Liver (tissue), 3 donors: Measurements from ENCODE around the gene MYLIP.

Experiments
- ATF3 ChIP-seq: IDR thresholded peaks from 2 replicates; pipeline ENCODE4 v1.6.1; 2016; ENCODE audit warnings: antibody characterized with exemption
- CTCF ChIP-seq: fragments of 150-350 bp; IDR thresholded peaks from 2 replicates; pipeline ENCODE4 v1.5.1; 2017; ENCODE audit warnings: improper control_type of control experiment, low read depth, low read length; ENCODE audit not compliant: missing input control
- FOXA1 ChIP-seq: IDR thresholded peaks from 2 replicates; pipeline ENCODE4 v1.6.1; 2016; ENCODE audit warnings: antibody characterized with exemption
- FOXA2 ChIP-seq: IDR thresholded peaks from 2 replicates; pipeline ENCODE4 v1.6.1; 2016; ENCODE audit warnings: antibody characterized with exemption
- GABPA ChIP-seq, 2 donors: IDR thresholded peaks in 1 of 2; conservative IDR thresholded peaks in 1 of 2; 2 replicates each; pipeline ENCODE4 v1.6.1; 2016; ENCODE audit warnings: antibody characterized with exemption in 2 of 2, mild to moderate bottlenecking in 1 of 2, moderate library complexity in 1 of 2
- HNF4G ChIP-seq: IDR thresholded peaks from 2 replicates; pipeline ENCODE4 v1.6.1; 2016; ENCODE audit warnings: antibody characterized with exemption
- JUND ChIP-seq, 2 donors: IDR thresholded peaks; 2 replicates each; pipeline ENCODE4 v1.6.1; 2016; ENCODE audit warnings: antibody characterized with exemption in 2 of 2
- MAX ChIP-seq: IDR thresholded peaks from 2 replicates; pipeline ENCODE4 v1.6.1; 2016; ENCODE audit warnings: antibody characterized with exemption
- NR2F2 ChIP-seq: IDR thresholded peaks from 2 replicates; pipeline ENCODE4 v1.6.1; 2016; ENCODE audit warnings: antibody characterized with exemption
- RAD21 ChIP-seq, 2 donors: IDR thresholded peaks; 2 replicates each; pipeline ENCODE4 v1.6.1; 2016; ENCODE audit warnings: antibody characterized with exemption in 2 of 2, mild to moderate bottlenecking in 2 of 2
- REST ChIP-seq: IDR thresholded peaks from 2 replicates; pipeline ENCODE4 v1.6.1; 2016; ENCODE audit warnings: antibody characterized with exemption, mild to moderate bottlenecking
- TAF1 ChIP-seq: conservative IDR thresholded peaks from 2 replicates; pipeline ENCODE4 v1.6.1; 2016; ENCODE audit warnings: antibody characterized with exemption, mild to moderate bottlenecking
- YY1 ChIP-seq: IDR thresholded peaks from 2 replicates; pipeline ENCODE4 v1.6.1; 2016; ENCODE audit warnings: antibody characterized with exemption, mild to moderate bottlenecking
- donor health status: healthy.
- donor health status: healthy.

GRCh38 chr6:16082361-16082760, 46.5 kb upstream of the MYLIP start:
- TF ChIP-seq REST (no peak), TAF1 (no peak), CTCF (no peak), FOXA1 (no peak), JUND (IDR thresholded peaks at IDR 0.05) (no peak), ATF3 (no peak), MAX (no peak), HNF4G (no peak), YY1 (no peak), RAD21 (IDR thresholded peaks at IDR 0.05) (no peak), NR2F2 (no peak), FOXA2 (no peak), GABPA (IDR thresholded peaks at IDR 0.05 in 1 of 2, conservative IDR thresholded peaks at IDR 0.05 in 1 of 2) (no peak)
